HG03103 (cell line): Measurements from ENCODE around the gene GPAM.

ENCODE experiments used
- ATAC-seq: cut with Tn5 transposase; IDR thresholded peaks from one replicate; pipeline ENCODE4 v1.9.1; 2021; ENCODE audit warnings: low read depth; ENCODE audit not compliant: unreplicated experiment

Gene GPAM

GRCh38 chr10:112184379-112184778 is 814 bp upstream of the GPAM start:
- no peak for ATAC-seq

GRCh38 chr10:112184052-112184371 is 447 bp upstream of the GPAM start:
- ATAC-seq = no peak

GRCh38 chr10:112182784-112183328 is 709 bp downstream of the GPAM start:
- no peak for ATAC-seq

- no peak for ATAC-seq
Measured at GRCh38 chr10:112177247-112177646, 6.3 kb downstream of the GPAM start.

- ATAC-seq = no peak
Measured at GRCh38 chr10:112176543-112176942, 7.0 kb downstream of the GPAM start.

GRCh38 chr10:112175409-112175808 is 8.2 kb downstream of the GPAM start:
- no peak for ATAC-seq

GRCh38 chr10:112173206-112173605 is 10.4 kb downstream of the GPAM start:
- no peak for ATAC-seq

- no peak for ATAC-seq
Measured at GRCh38 chr10:112168733-112169132, 14.8 kb downstream of the GPAM start.

- ATAC-seq = no peak
Measured at GRCh38 chr10:112166800-112167199, 16.8 kb downstream of the GPAM start.

GRCh38 chr10:112161757-112162518 is 21.6 kb downstream of the GPAM start:
- ATAC-seq = no peak

- ATAC-seq = no peak
Measured at GRCh38 chr10:112160834-112161233, 22.7 kb downstream of the GPAM start.

GRCh38 chr10:112159469-112159868 is 24.1 kb downstream of the GPAM start:
- no peak for ATAC-seq

- no peak for ATAC-seq
Measured at GRCh38 chr10:112151524-112152039, 32.0 kb downstream of the GPAM start.

GRCh38 chr10:112148331-112148730 is 35.2 kb downstream of the GPAM start:
- no peak for ATAC-seq

GRCh38 chr10:112146799-112147198 is 36.8 kb downstream of the GPAM start:
- ATAC-seq = no peak

GRCh38 chr10:112145263-112145662 is 38.3 kb downstream of the GPAM start:
- ATAC-seq = no peak

GRCh38 chr10:112143420-112143819 is 40.1 kb downstream of the GPAM start:
- no peak for ATAC-seq

GRCh38 chr10:112141292-112141691 is 42.3 kb downstream of the GPAM start:
- no peak for ATAC-seq

GRCh38 chr10:112140110-112140970 is 43.2 kb downstream of the GPAM start:
- peak; percentile 98 for ATAC-seq

GRCh38 chr10:112139176-112139575 is 44.4 kb downstream of the GPAM start:
- ATAC-seq = no peak
